Measurements from ENCODE around the gene SMARCA1.

The SMARCA1 gene

DNA sequence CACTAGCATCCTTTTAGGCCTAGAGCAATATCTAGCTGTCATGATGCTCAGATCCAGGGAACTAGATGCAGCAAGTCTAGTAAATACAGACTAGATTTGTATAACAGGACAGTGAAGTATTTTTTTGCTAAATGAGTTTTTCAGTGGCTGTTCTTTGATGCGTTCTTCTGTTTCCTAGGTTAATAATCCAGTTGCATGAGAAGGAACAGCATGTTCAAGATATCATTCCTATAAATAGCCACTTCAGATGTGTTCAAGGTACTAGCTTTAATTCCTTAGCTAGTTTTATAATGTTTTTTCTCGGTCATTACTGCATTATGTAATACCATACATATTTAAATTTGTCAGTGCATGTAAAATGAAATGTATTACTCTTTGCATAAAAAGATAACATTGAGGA, 21.5 kb upstream of the SMARCA1 start:
- no peak overlapping the region for H3K4me3 ChIP-seq (ENCODE audit: low read length)
- TF ChIP-seq ZNF274 (IDR thresholded peaks at IDR 0.05; ENCODE audit: low read depth, low read length): no peak

DNA sequence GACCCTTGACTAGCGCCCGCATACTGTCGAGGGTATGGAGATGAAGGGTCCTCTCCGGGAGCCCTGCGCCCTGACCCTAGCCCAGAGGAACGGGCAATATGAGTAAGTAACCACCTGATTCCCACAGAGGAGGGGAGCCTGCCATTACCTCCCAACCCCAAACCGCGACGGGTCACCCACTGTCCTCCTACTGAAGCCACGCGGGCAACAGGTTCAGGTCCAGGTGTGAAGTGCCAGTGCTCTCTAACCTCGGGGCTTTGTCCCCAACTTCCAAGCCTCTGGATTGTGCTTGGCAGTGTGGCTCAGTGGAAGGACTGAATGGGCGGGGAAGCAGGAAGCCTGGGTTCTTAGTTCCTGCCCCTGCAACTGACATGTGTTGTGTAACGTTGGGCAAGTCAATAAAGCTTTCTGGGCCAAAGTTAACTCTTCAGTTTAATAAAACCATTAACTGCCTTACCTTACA, 17.5 kb upstream of the SMARCA1 start:
- peak overlapping the region; percentile 68 for H3K4me3 ChIP-seq (ENCODE audit: low read length)
- TF ChIP-seq ZNF274 (IDR thresholded peaks at IDR 0.05; ENCODE audit: low read depth, low read length): no peak

DNA sequence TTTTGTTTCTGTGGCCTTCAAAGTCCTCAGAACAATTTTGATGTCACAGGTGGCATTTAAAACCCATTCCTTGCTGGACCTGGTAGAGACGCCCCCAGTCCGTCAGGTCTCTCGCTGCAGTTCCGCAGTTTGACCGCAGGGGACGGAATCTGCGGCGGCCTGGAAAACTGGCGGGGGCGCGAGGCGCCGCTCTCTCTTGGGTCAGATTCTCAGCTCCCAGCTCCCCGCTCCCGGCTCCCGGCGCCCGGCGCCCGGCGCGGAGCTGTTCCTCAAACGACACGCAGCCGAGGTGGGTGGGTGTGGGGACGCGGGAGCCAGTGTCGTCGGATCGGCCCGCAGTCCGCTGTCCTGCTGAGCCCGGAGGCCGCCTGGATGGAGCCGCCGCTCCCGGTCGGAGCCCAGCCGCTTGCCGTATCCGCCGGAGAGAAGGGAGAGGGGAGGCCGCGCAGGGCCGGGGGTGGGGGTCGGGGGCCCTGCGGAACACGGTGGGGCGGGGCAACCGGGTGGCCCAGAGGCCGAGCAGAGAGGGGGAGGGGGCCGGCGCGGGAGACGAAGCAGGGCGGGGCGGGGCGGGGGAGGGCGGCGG, 16.9 kb upstream of the SMARCA1 start, which contains the start of gene OCRL:
OCRL (plus strand) TSS at position 192 of the 586 bp plus-strand sequence; CDS start at position 373, 181 bp downstream.
- TF ChIP-seq ZNF274 (IDR thresholded peaks at IDR 0.05; ENCODE audit: low read depth, low read length): no peak

DNA sequence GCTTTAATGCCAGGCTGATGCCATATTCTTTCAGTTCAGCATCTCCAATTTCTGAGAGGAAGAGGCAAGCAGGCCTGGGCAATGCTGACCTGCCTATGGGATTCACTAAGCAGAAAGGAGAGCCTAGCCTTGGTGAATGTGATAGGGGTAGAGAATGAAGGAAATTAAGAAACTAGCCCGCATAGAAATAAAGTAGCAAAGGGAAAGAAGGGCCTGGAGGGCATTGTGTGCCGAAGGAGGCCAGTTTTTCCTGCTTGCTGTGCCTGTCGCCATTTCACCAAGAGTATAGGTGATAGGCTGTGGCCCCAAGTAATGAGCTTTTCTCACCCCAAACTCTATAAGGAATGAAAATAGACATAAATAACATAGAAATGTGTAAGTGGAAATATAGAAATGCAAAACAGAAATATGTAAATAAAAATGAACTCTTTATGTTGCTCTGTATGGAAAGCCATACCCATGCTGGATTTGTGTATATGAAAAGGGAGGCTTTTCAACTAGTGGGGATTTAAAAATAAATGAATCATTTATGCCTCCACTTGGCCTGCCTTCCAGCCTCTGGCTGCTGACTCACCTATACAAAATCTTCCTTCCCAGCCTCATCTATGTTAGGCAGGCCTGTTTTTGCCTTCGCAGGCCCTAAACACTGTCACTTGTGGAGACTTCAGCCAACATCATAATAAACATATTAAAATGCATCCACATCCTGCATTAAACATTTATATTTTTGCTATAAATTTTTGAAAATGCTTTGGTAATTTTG, 11.7 kb upstream of the SMARCA1 start:
- no peak for TF ChIP-seq ZNF274 (IDR thresholded peaks at IDR 0.05; ENCODE audit: low read depth, low read length)
- no peak overlapping the region for H3K4me3 ChIP-seq (ENCODE audit: low read length)

More for the DNA sequence above, 16.9 kb upstream of the SMARCA1 start, which contains the start of gene OCRL:
- H3K4me3 ChIP-seq (ENCODE audit: low read length): peak within 1 kb of the TSS; percentile 86

DNA sequence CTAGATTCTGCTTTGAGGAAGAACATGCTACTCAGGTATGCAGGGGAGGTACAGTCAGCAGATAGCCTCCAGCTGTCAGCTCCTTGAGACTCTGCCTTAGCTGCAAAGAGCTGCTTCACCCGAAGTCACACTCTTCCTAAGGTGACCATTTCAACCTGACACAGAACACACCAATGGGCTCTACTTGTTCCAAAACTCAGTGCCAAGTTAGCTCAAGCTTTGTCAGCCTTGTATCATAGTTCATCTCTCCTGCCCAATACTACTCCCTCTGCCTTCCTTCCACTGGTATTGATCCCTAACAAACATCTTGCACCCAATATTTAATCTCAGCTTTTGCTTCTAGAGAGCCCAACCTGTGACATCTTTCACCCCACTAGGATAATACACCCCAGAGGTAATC, 7.8 kb upstream of the SMARCA1 start:
- TF ChIP-seq ZNF274 (IDR thresholded peaks at IDR 0.05; ENCODE audit: low read depth, low read length): no peak
- H3K4me3 ChIP-seq (ENCODE audit: low read length): no peak overlapping the region

DNA sequence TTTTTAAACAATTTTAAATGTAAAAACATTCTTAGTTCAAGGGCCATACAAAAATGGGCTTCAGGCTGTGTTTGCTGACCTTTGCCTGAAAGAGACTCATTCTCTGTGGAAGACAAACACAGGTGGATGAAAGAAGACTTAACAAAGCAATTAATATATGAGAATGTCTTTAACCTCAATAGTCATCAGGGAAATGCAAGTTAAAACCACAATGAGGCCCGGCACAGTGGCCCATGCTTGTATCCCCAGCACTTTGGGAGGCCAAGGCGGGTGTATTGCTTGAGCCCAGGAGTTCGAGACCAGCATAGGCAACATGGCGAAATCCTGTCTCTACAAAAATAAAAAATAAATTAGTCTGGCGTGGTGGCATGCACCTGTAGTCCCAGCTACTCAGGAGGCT, 7.1 kb upstream of the SMARCA1 start:
- TF ChIP-seq ZNF274 (IDR thresholded peaks at IDR 0.05; ENCODE audit: low read depth, low read length): no peak
- no peak overlapping the region for H3K4me3 ChIP-seq (ENCODE audit: low read length)

DNA sequence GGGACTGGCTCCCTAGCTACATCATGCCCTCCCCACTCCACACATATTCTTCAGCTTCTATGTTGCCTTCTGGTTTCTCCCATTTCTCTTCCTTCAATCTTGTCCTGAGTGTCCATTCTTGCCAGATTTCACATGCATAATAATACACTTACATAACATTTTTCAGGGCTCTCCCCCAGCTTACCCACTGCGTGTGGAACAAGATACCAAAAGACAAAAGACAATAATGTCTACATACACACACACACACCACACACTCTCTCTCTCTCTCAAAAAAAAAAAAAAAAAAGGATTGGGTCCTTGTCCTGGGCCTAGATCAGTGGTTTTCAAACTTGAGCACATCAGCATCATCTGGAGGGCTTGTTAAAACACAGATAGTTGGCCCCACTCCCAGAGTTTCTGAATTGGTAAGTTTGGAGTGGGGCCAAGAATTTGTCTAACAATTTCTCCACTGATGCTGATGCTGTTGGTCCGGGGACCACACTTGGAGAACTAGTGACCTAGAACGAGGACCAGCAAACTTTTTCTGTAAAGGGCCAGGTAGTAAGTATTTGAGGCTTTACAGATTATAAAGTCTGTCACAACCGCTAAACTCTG, 6.5 kb upstream of the SMARCA1 start:
- TF ChIP-seq ZNF274 (IDR thresholded peaks at IDR 0.05; ENCODE audit: low read depth, low read length): no peak
- no peak overlapping the region for H3K4me3 ChIP-seq (ENCODE audit: low read length)

DNA sequence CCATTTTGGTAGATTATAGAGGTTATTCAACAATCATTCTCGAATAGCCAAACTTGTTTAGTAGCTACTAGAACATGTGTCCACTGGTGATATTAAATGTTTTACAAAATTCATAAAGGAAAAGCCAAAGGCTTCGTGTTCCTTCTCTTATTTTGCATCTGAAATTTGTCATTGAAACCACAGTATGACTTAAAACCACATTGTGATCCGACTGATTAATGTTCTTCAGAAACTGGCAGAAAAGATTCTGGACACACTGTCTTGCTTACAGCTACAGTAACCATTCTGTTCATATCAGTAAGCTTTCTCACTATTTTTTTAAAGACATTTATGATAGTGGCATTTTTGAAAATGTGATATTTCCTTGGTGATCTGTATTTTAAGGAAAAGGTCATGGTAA, 2.6 kb upstream of the SMARCA1 start:
- H3K4me3 ChIP-seq (ENCODE audit: low read length): no peak overlapping the region
- no peak for TF ChIP-seq ZNF274 (IDR thresholded peaks at IDR 0.05; ENCODE audit: low read depth, low read length)

DNA sequence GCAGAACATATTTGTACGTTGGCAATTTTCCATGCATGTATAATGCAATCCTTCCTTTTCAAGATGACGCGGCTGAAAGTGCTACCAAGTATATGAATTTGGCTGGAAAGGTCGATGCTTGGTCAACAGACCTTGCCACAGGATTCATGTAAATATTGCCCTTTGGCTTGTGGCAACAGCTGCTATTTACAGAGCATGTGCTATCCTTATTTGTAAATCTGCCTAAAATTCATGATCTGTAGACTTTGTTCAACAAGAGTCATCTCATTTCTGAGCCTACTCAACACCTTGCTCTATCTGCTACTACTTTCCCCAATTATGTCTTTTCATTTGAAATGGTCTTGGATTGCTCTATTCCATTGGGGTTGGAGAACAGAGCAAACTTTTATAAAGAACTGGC, 1.9 kb upstream of the SMARCA1 start:
- H3K4me3 ChIP-seq (ENCODE audit: low read length): no peak overlapping the region
- no peak for TF ChIP-seq ZNF274 (IDR thresholded peaks at IDR 0.05; ENCODE audit: low read depth, low read length)

DNA sequence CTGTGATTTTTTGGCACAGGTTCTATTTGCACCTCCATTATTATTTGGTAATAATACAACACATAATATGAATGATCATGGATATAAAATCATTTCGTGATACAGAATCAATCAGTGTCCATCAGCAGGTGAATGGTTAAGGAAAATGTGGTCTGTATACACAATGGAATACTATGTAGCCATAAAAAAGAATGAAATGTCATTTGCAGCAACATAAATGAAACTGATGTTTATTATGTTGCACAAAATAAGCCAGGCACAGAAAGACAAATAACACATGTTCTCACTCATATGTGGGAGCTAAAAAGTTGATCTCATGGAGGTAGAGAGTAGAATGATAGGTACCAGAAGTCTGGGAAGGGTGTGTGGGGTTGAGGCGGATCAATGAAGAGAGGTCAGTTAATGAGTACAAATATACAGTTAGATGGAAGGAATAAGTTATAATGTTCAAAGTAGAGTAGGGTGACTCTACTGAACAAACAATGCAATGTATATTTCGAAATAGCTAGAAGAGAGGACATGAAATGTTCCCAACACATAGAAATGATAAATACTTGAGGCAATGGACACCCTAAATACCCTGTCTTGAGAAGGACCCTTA, 1.1 kb upstream of the SMARCA1 start:
- no peak for TF ChIP-seq ZNF274 (IDR thresholded peaks at IDR 0.05; ENCODE audit: low read depth, low read length)
- no peak overlapping the region for H3K4me3 ChIP-seq (ENCODE audit: low read length)

DNA sequence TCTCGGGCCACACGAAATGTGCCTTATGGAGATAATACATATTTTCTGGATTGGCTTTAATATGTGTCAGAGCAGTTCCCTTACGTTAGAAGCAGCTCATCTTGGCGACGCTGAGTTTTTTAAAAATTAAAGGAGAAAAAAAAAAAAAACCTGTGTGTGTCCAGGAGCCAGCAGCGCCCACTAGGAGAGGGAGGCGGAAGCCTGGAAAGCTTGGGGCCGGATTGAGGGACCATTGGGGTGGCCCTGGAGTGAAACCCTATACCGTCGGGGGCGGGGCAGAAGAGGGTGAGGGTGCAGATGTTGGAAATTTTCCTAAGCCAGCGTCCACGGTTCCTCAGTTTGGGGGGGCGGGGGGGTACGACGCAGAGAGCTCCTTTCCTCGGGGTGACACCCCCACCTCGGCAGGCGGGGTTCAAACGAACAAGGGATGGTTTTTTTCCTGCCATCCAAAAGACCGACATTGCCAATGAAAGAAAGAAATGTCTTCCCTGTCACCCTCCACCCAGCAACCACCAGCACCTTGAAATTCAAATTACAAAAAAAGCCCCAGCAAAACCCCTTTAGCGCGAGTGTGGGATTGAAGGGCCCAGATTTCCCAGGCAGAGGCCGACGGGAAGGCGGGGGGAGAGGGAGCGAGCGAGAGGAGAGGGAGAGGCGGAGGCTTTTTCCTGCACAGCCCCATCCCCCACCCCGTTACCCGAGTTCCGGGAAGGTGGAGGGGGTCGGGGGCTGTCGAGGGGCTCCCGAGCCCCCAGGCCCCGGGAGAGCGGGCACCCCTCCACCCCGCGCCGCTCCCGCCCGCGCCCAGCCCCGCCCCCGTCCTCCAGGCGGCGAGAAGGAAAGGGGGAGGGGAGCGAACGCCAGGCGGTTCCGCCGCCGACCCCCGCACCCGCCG, 859 bp downstream of the SMARCA1 start:
- H3K4me3 ChIP-seq (ENCODE audit: low read length): peak overlapping the region; percentile 56
- no peak for TF ChIP-seq ZNF274 (IDR thresholded peaks at IDR 0.05; ENCODE audit: low read depth, low read length)

DNA sequence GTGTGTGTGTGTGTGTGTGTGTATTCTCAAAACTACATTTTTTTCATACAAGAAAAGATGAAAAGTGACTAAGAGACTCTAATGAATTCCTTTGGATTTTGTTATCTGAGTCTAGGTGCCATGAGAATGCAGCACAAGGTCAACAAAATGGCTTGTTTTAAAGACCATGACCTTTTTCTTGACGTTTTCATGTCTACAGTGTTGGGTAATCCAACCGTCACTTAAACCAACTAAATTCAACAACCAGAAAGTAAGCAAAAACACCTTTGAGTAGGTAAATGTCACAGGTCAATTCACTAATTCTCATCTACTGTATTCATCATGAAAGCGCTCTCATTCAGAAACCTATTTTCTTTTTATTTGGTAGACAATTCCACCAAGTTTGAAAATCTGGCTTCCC, 3.1 kb downstream of the SMARCA1 start:
- no peak overlapping the region for H3K4me3 ChIP-seq (ENCODE audit: low read length)

DNA sequence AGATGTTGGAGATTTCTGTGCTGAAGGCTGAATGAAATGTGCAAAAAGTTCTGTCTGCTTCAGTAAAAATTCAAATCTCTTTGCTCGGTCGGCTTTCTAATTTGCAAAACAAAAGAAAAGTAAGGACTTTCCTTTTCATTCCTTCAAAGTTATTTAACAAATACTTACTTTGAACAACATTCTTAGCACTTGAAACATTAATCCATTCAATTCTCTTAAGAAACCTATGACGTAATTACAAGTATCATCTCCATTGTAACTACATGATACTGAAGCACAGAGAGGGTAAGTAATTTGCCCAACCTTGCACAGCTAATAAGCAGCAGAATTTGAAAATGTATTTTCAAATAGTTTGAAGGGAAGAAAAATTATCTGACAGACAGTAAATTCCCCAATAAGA, 6.9 kb downstream of the SMARCA1 start:
- no peak for TF ChIP-seq ZNF274 (IDR thresholded peaks at IDR 0.05; ENCODE audit: low read depth, low read length)

More for the DNA sequence above, 3.1 kb downstream of the SMARCA1 start:
- TF ChIP-seq ZNF274 (IDR thresholded peaks at IDR 0.05; ENCODE audit: low read depth, low read length): no peak

DNA sequence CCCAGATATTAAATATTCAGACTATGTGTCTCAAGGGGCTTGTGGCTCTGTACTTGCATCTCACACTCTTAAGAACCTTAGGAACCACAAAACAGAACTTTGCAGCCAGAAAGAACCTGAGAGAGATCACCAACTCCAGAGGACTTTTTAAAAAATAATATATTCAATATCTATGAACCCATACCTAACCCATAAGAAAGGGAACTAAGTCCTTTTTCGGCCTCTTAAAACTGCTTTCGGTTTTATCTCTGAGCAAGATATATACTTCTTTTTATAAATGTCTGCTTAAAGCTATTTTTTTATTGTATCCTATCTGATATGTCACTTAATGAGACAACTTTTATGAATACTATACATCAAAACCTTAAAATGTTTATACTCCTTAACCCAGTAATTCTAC, 10.9 kb downstream of the SMARCA1 start:
- no peak for TF ChIP-seq ZNF274 (IDR thresholded peaks at IDR 0.05; ENCODE audit: low read depth, low read length)

More for the DNA sequence above, 6.9 kb downstream of the SMARCA1 start:
- no peak overlapping the region for H3K4me3 ChIP-seq (ENCODE audit: low read length)

More for the DNA sequence above, 10.9 kb downstream of the SMARCA1 start:
- H3K4me3 ChIP-seq (ENCODE audit: low read length): no peak overlapping the region

All from GM08714 (cell line).